Testis (tissue), 2 donors: ENCODE results near the gene PPIG.

ENCODE experiments used
- CTCF ChIP-seq, 3 experiments: fragments of 450-650 bp in 2 of 3; fragments of 200-600 bp in 1 of 3; sonication (generic) in 1 of 3; IDR thresholded peaks; one replicate each; pipeline ENCODE4 v1.5.1; 2016 to 2019; ENCODE audit warnings: antibody characterized with exemption in 3 of 3, mild to moderate bottlenecking in 2 of 3, moderate library complexity in 1 of 3
- POLR2A ChIP-seq: fragments of 450-650 bp; IDR thresholded peaks from one replicate; pipeline ENCODE4 v1.6.1; 2017; ENCODE audit warnings: antibody characterized with exemption, mild to moderate bottlenecking, moderate library complexity

- TF ChIP-seq CTCF (IDR thresholded peaks at IDR 0.05) (no peak), POLR2A (no peak)
These were observed 41.7 kb upstream of the PPIG start for GRCh38 chr2:169542433-169542832.
